ENCODE data around the gene TOMM20L. TPM values are rescaled to one million over a fixed set of nuclear protein-coding genes. Genes with fewer than 3 reads are reported as not detected.

Gene TOMM20L
- total and polyA plus RNA-seq, 4 experiments from 2014 or later: not detected

GRCh38 chr14:58364316-58364715, 31.4 kb upstream of the TOMM20L start:
- H3K27me3 Mint-ChIP-seq: no peaks in the 10 kb centered on the region
- no peaks in the 10 kb centered on the region for H3K9me3 Mint-ChIP-seq
- Histone ChIP-seq H3K36me3 (ENCODE audit: insufficient read depth, low read length) (peaks cover 60% of the 10 kb centered on the region), H3K4me1 (ENCODE audit: insufficient read depth, low read length) (no peaks in the 10 kb centered on the region), H3K9me3 (ENCODE audit: control insufficient read depth in 1 of 2, low read length in 2 of 2) (no peaks in the 10 kb centered on the region), H3K27ac (ENCODE audit: low read depth, low read length) (no peak overlapping the region), H3K4me3 (ENCODE audit: low read length in 2 of 2) (no peak overlapping the region), H3K27me3 (ENCODE audit: insufficient read depth, low read length) (no peaks in the 10 kb centered on the region)
- intact Hi-C loops (cut with micrococcal nuclease): loop anchor here (5.0 kb wide), 1 partner anchor 693 kb away; no protein-coding TSS in a partner anchor
- peaks cover 50 to 66% of the 10 kb centered on the region in 2 donors for H3K36me3 Mint-ChIP-seq
- no peak for DNase-seq
- CTCF ChIA-PET (ENCODE audit: partially characterized antibody): interaction anchor here (2.0 kb wide), 1 partner anchor 13 kb away, joined by 6 read pairs; no protein-coding TSS in a partner anchor
- POLR2A ChIA-PET (ENCODE audit: partially characterized antibody): no interaction called here
- no peak overlapping the region for H3K4me3 Mint-ChIP-seq
- peak overlapping the region in 4 of 7 donors; percentile 1 to 58 (median 38) for H3K27ac Mint-ChIP-seq
- peaks cover 0 to 1% (median 0%) of the 10 kb centered on the region in 4 donors for H3K4me1 Mint-ChIP-seq

- no peak overlapping the region for H3K4me3 ChIP-seq (ENCODE audit: low read length in 2 of 2)
- intact Hi-C loops (cut with micrococcal nuclease): no loop called here
- H3K27me3 Mint-ChIP-seq: no peaks in the 10 kb centered on the region
- H3K4me1 ChIP-seq (ENCODE audit: insufficient read depth, low read length): no peaks in the 10 kb centered on the region
- no peak overlapping the region for H3K27ac Mint-ChIP-seq
- POLR2A ChIA-PET (ENCODE audit: partially characterized antibody): interaction anchor here (1.8 kb wide), 1 partner anchor 61 kb away, joined by 4 read pairs; the partner anchor contains the start of gene KIAA0586
- H3K27me3 ChIP-seq (ENCODE audit: insufficient read depth, low read length): no peaks in the 10 kb centered on the region
- peaks cover 0 to 4% (median under 1%) of the 10 kb centered on the region in 4 donors for H3K4me1 Mint-ChIP-seq
- no peak overlapping the region for H3K4me3 Mint-ChIP-seq
- H3K9me3 ChIP-seq (ENCODE audit: control insufficient read depth in 1 of 2, low read length in 2 of 2): no peaks in the 10 kb centered on the region
- no peak overlapping the region for H3K27ac ChIP-seq (ENCODE audit: low read depth, low read length)
- no peaks in the 10 kb centered on the region for H3K9me3 Mint-ChIP-seq
- peaks cover 53 to 63% of the 10 kb centered on the region in 2 donors for H3K36me3 Mint-ChIP-seq
- peaks cover 61% of the 10 kb centered on the region for H3K36me3 ChIP-seq (ENCODE audit: insufficient read depth, low read length)
- no peak for DNase-seq
- CTCF ChIA-PET (ENCODE audit: partially characterized antibody): no interaction called here
Measured at GRCh38 chr14:58367296-58367695, 28.4 kb upstream of the TOMM20L start.

GRCh38 chr14:58368956-58369355, 26.8 kb upstream of the TOMM20L start:
- H3K27ac ChIP-seq (ENCODE audit: low read depth, low read length): no peak overlapping the region
- peaks cover 0 to 4% (median under 1%) of the 10 kb centered on the region in 4 donors for H3K4me1 Mint-ChIP-seq
- H3K36me3 Mint-ChIP-seq: peaks cover 55 to 63% of the 10 kb centered on the region in 2 donors
- ChIA-PET CTCF (ENCODE audit: partially characterized antibody) (no interaction called here), POLR2A (ENCODE audit: partially characterized antibody) (no interaction called here)
- no peaks in the 10 kb centered on the region for H3K4me1 ChIP-seq (ENCODE audit: insufficient read depth, low read length)
- DNase-seq: no peak
- no peaks in the 10 kb centered on the region for H3K27me3 ChIP-seq (ENCODE audit: insufficient read depth, low read length)
- intact Hi-C loops (cut with micrococcal nuclease): no loop called here
- H3K36me3 ChIP-seq (ENCODE audit: insufficient read depth, low read length): peaks cover 61% of the 10 kb centered on the region
- H3K9me3 Mint-ChIP-seq: no peaks in the 10 kb centered on the region
- no peaks in the 10 kb centered on the region for H3K27me3 Mint-ChIP-seq
- H3K4me3 Mint-ChIP-seq: no peak overlapping the region
- peak overlapping the region in 2 of 7 donors; percentile 46 to 48 for H3K27ac Mint-ChIP-seq
- H3K4me3 ChIP-seq (ENCODE audit: low read length in 2 of 2): no peak overlapping the region
- H3K9me3 ChIP-seq (ENCODE audit: control insufficient read depth in 1 of 2, low read length in 2 of 2): no peaks in the 10 kb centered on the region

GRCh38 chr14:58376791-58377190, 18.9 kb upstream of the TOMM20L start:
- Histone ChIP-seq H3K36me3 (ENCODE audit: insufficient read depth, low read length) (peaks cover 14% of the 10 kb centered on the region), H3K4me3 (ENCODE audit: low read length in 2 of 2) (no peak overlapping the region), H3K4me1 (ENCODE audit: insufficient read depth, low read length) (no peaks in the 10 kb centered on the region), H3K9me3 (ENCODE audit: control insufficient read depth in 1 of 2, low read length in 2 of 2) (no peaks in the 10 kb centered on the region), H3K27me3 (ENCODE audit: insufficient read depth, low read length) (no peaks in the 10 kb centered on the region), H3K27ac (ENCODE audit: low read depth, low read length) (no peak overlapping the region)
- Mint-ChIP-seq H3K4me3 (no peak overlapping the region), H3K27ac (no peak overlapping the region), H3K27me3 (no peaks in the 10 kb centered on the region), H3K36me3 (peaks cover 46 to 50% of the 10 kb centered on the region in 2 donors), H3K4me1 (peaks cover 0 to 5% (median 2%) of the 10 kb centered on the region in 4 donors), H3K9me3 (no peaks in the 10 kb centered on the region)
- CTCF ChIA-PET (ENCODE audit: partially characterized antibody): interaction anchor here (0.9 to 1.3 kb wide), 2 partner anchors 18 to 20 kb away, joined by 3 to 4 read pairs; no protein-coding TSS in a partner anchor
- intact Hi-C loops (cut with micrococcal nuclease): no loop called here
- DNase-seq: no peak
- POLR2A ChIA-PET (ENCODE audit: partially characterized antibody): interaction anchor here (0.6 kb wide), 1 partner anchor 50 kb away, joined by 3 read pairs; the partner anchor contains the start of gene TIMM9

GRCh38 chr14:58390830-58391229, 4.9 kb upstream of the TOMM20L start:
- POLR2A ChIA-PET (ENCODE audit: partially characterized antibody): no interaction called here
- H3K4me3 ChIP-seq (ENCODE audit: low read length in 2 of 2): no peak overlapping the region
- no peak overlapping the region for H3K4me3 Mint-ChIP-seq
- H3K36me3 ChIP-seq (ENCODE audit: insufficient read depth, low read length): no peaks in the 10 kb centered on the region
- H3K27ac Mint-ChIP-seq: no peak overlapping the region
- no peak overlapping the region for H3K27ac ChIP-seq (ENCODE audit: low read depth, low read length)
- H3K4me1 ChIP-seq (ENCODE audit: insufficient read depth, low read length): peaks cover 6% of the 10 kb centered on the region
- peaks cover 4 to 6% (median 4%) of the 10 kb centered on the region in 4 donors for H3K4me1 Mint-ChIP-seq
- no peak for DNase-seq
- no peaks in the 10 kb centered on the region for H3K9me3 ChIP-seq (ENCODE audit: control insufficient read depth in 1 of 2, low read length in 2 of 2)
- H3K9me3 Mint-ChIP-seq: peaks cover 0 to 1% (median 0%) of the 10 kb centered on the region in 8 donors
- H3K27me3 Mint-ChIP-seq: no peaks in the 10 kb centered on the region
- H3K27me3 ChIP-seq (ENCODE audit: insufficient read depth, low read length): no peaks in the 10 kb centered on the region
- intact Hi-C loops (cut with micrococcal nuclease): no loop called here
- CTCF ChIA-PET (ENCODE audit: partially characterized antibody): no interaction called here
- peaks cover 3 to 4% of the 10 kb centered on the region in 2 donors for H3K36me3 Mint-ChIP-seq

- intact Hi-C loops (cut with micrococcal nuclease): loop anchor here (1.0 kb wide), 2 partner anchors 32 to 287 kb away; partner anchors contain the start of genes KIAA0586 and TIMM9
- Mint-ChIP-seq H3K4me1 (peaks cover 7 to 21% (median 10%) of the 10 kb centered on the region in 4 donors), H3K27ac (peak overlapping the region; percentile 80 to 95 (median 88)), H3K4me3 (peak overlapping the region; percentile 75 to 88 (median 84)), H3K36me3 (peaks cover 0 to 2% of the 10 kb centered on the region in 2 donors), H3K9me3 (no peaks in the 10 kb centered on the region), H3K27me3 (no peaks in the 10 kb centered on the region)
- no peaks in the 10 kb centered on the region for H3K36me3 ChIP-seq (ENCODE audit: insufficient read depth, low read length)
- POLR2A ChIA-PET (ENCODE audit: partially characterized antibody): interaction anchor here (0.8 to 3.3 kb wide), 9 partner anchors 15 to 196 kb away, joined by 3 to 57 read pairs (median 4); partner anchors contain the start of genes ACTR10, ARID4A, KIAA0586 and PSMA3
- DNase-seq: no peak
- CTCF ChIA-PET (ENCODE audit: partially characterized antibody): interaction anchor here (0.5 to 5.1 kb wide), 12 partner anchors 14 to 287 kb away, joined by 3 to 49 read pairs (median 7); partner anchors contain the start of genes ARID4A, KIAA0586 and TIMM9
- H3K4me1 ChIP-seq (ENCODE audit: insufficient read depth, low read length): peaks cover 12% of the 10 kb centered on the region
- H3K27ac ChIP-seq (ENCODE audit: low read depth, low read length): peak overlapping the region; percentile 56
- no peaks in the 10 kb centered on the region for H3K9me3 ChIP-seq (ENCODE audit: control insufficient read depth in 1 of 2, low read length in 2 of 2)
- peak overlapping the region; percentile 24 to 48 for H3K4me3 ChIP-seq (ENCODE audit: low read length in 2 of 2)
- H3K27me3 ChIP-seq (ENCODE audit: insufficient read depth, low read length): no peaks in the 10 kb centered on the region
Measured at GRCh38 chr14:58395562-58395811, 243 bp upstream of the TOMM20L start.

- Mint-ChIP-seq H3K9me3 (no peaks in the 10 kb centered on the region), H3K27me3 (no peaks in the 10 kb centered on the region), H3K4me3 (peak overlapping the region in 6 of 8 donors; percentile 2 to 91 (median 86)), H3K36me3 (peaks cover 0 to 2% of the 10 kb centered on the region in 2 donors), H3K27ac (peak overlapping the region in 6 of 7 donors; percentile 42 to 87 (median 59)), H3K4me1 (peaks cover 7 to 21% (median 11%) of the 10 kb centered on the region in 4 donors)
- Histone ChIP-seq H3K4me3 (ENCODE audit: low read length in 2 of 2) (no peak overlapping the region), H3K9me3 (ENCODE audit: control insufficient read depth in 1 of 2, low read length in 2 of 2) (no peaks in the 10 kb centered on the region), H3K4me1 (ENCODE audit: insufficient read depth, low read length) (peaks cover 12% of the 10 kb centered on the region), H3K36me3 (ENCODE audit: insufficient read depth, low read length) (no peaks in the 10 kb centered on the region), H3K27ac (ENCODE audit: low read depth, low read length) (no peak overlapping the region), H3K27me3 (ENCODE audit: insufficient read depth, low read length) (no peaks in the 10 kb centered on the region)
- CTCF ChIA-PET (ENCODE audit: partially characterized antibody): interaction anchor here (1.0 to 5.1 kb wide), 10 partner anchors 8 to 289 kb away, joined by 3 to 49 read pairs (median 10); partner anchors contain the start of genes KIAA0586 and TIMM9
- intact Hi-C loops (cut with micrococcal nuclease): no loop called here
- POLR2A ChIA-PET (ENCODE audit: partially characterized antibody): interaction anchor here (1.1 to 2.1 kb wide), 2 partner anchors 27 to 197 kb away, joined by 3 to 11 read pairs; partner anchors contain the start of gene ACTR10
- DNase-seq: no peak
Measured at GRCh38 chr14:58397156-58397555, 1.4 kb downstream of the TOMM20L start.

Data from CD4-positive, alpha-beta memory T cell (primary cell).